NCI-H146 (cell line): ENCODE data around the gene CYB5R2.

Experiments used
- DNase-seq: peaks from one replicate; lab custom pipeline; 2025; lab: John Stamatoyannopoulos, UW

CYB5R2 gene

GRCh38 chr11:7637447-7638157, 35.7 kb downstream of the CYB5R2 start:
- no peak for DNase-seq

DNA sequence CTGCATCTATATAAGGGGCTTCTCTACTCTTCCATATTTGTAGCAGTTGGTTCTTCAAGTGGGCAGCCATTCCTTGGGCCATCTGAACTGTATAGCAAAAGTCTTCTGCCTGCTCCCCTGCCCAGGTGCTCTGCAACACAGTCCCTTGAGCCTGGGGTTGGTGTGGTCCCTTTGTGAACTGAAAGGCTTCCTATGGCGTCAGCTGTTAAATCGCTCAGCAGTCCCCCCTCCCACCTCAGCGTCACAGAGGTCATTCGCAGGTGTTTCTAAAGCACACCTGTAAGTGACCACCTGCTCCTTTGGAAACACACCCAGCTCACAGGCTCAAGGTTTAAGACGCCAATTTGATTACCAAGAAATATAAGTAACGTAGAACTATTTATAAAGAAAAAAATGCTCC, 37.0 kb downstream of the CYB5R2 start:
- DNase-seq = peak; percentile 31

- no peak for DNase-seq
Measured at GRCh38 chr11:7635708-7636107, 37.6 kb downstream of the CYB5R2 start.

GRCh38 chr11:7635137-7635536, 38.2 kb downstream of the CYB5R2 start:
- peak; percentile 1 for DNase-seq

- DNase-seq = no peak
Measured at GRCh38 chr11:7632211-7632610, 41.1 kb downstream of the CYB5R2 start.

GRCh38 chr11:7630002-7630401, 43.3 kb downstream of the CYB5R2 start:
- DNase-seq = no peak

- no peak for DNase-seq
Measured at GRCh38 chr11:7628660-7629059, 44.6 kb downstream of the CYB5R2 start.

DNA sequence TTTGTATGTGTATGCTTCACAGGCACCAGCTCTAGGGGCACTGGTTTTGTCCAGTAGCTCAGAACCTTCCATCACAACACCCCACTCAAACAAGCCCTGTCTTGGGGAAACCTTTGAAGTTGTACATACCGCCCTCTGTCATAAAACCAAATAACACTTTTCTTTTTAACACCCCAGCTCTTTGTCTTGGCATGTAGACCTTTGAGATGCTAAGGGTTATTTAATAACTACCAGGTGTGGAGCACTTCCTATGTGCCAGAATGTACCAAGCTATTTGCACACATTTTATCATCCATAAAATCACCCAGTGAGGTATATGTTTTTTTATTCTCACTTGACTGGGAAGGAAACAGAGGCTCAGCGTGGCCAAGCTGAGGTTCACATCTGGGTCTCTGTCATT, 50.6 kb downstream of the CYB5R2 start:
- DNase-seq = no peak

GRCh38 chr11:7621554-7621953, 51.7 kb downstream of the CYB5R2 start:
- no peak for DNase-seq

- DNase-seq = no peak
Measured at GRCh38 chr11:7621090-7621489, 52.2 kb downstream of the CYB5R2 start.

DNA sequence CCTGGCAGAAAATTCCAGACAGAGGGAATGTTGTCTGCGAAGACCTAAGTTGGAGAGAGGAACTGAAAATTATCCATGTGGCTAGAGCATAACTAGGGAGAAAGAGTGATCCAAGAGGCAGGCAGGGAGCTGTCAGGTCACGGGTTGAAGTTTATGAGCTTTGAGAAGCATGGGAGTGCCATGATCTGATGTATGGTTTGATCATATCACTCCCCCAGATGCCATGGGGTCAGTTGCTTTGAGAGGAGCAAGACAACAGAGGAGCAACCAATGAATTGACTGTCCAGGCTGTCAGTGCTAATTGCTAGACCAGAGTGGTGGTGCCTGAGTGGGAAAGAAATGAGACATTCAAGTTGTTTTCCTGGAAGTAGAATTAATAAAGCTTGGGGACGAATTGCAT, 54.0 kb downstream of the CYB5R2 start:
- no peak for DNase-seq

DNA sequence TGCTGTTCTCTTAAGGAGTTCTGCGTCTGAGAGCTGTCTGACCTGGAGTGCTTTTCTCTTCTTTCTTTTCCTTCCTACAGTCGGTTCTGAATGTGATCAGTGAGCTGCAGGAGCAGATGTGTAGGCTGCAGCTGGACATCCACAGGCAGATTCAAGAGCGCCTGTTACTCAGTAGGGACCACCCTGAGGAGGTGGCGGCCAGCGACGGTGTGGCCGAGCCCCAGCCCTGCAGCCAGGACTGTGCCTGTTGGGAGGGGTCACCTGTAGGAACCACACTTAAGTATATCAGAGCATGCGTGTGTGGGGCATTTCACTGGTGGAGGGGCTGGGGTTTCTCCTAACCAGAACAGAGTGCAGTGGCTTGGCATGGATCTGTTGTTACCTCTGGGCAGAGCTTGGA, 56.3 kb downstream of the CYB5R2 start:
- no peak for DNase-seq
